ENCODE results near the gene FZD4.

Gene FZD4

GRCh38 chr11:86904001-86904400, 51.2 kb downstream of the FZD4 start:
- DNase-seq: no peak

- DNase-seq: no peak
Measured at GRCh38 chr11:86902345-86902744, 52.9 kb downstream of the FZD4 start.

GRCh38 chr11:86901599-86901998, 53.6 kb downstream of the FZD4 start:
- no peak for DNase-seq

- no peak for DNase-seq
Measured at GRCh38 chr11:86900162-86900561, 55.0 kb downstream of the FZD4 start.

- DNase-seq: no peak
Measured at GRCh38 chr11:86898689-86899088, 56.5 kb downstream of the FZD4 start.

- DNase-seq: no peak
Measured at GRCh38 chr11:86896441-86896841, 58.8 kb downstream of the FZD4 start.

All from Kasumi-1 (cell line).